Right lobe of liver (tissue), 6 donors: ENCODE measurements around the gene IGLL5. TPM values are rescaled to one million over a fixed set of nuclear protein-coding genes. Genes with fewer than 3 reads are reported as not detected.

ENCODE experiments used
- ATAC-seq, 4 donors: fragments of 200-7000 bp; cut with Tn5 transposase; one replicate each; pipeline ENCODE4 v1.9.1; 2020; ENCODE audit warnings: mild to moderate bottlenecking in 4 of 4, moderate library complexity in 4 of 4
- DNase-seq, 3 donors: peaks; one replicate each; pipeline ENCODE4 v3.0.0-alpha.2; 2020
- H3K27ac ChIP-seq, 3 donors: fragments of 200-600 bp; one replicate each; pipeline ENCODE4 v1.8.0; 2022
- H3K27me3 ChIP-seq, 2 donors: fragments of 200-600 bp; one replicate each; pipeline ENCODE4 v1.8.0; 2022
- H3K36me3 ChIP-seq, 4 donors: fragments of 200-600 bp; sonication (generic) in 1 of 4; one replicate each; pipeline versions ENCODE4 v1.5.1 to v1.8.0; 2017 to 2022; ENCODE audit warnings: control low read depth in 1 of 4
- H3K4me1 ChIP-seq, 4 donors: fragments of 200-600 bp; sonication (generic) in 1 of 4; one replicate each; pipeline versions ENCODE4 v1.5.1 to v1.8.0; 2017 to 2022; ENCODE audit warnings: control low read depth in 1 of 4
- H3K4me3 ChIP-seq, 3 donors: fragments of 200-600 bp; one replicate each; pipeline ENCODE4 v1.8.0; 2022
- H3K9me3 ChIP-seq, 4 donors: fragments of 200-600 bp; sonication (generic) in 1 of 4; one replicate each; pipeline versions ENCODE4 v1.5.1 to v1.8.0; 2017 to 2022; ENCODE audit warnings: control low read depth in 1 of 4
- POLR2A ChIP-seq: fragments of 450-650 bp; IDR thresholded peaks from one replicate; pipeline ENCODE4 v1.6.1; 2017; ENCODE audit warnings: antibody characterized with exemption, mild to moderate bottlenecking
- WGBS: methylation state at CpG from one replicate; pipeline ENCODE4 v1.1.6; 2018; ENCODE audit warnings: low coverage, low lambda C conversion rate; ENCODE audit not compliant: insufficient coverage; ENCODE audit errors: missing lambda C conversion rate; 5-methylcytosine and 5-hydroxymethylcytosine counted together
- intact Hi-C, 2 donors: fragments of 100-400 bp; cut with DNase I; formaldehyde crosslinking; loops; one replicate each; pipeline versions ENCODE4 v1.11.2 to v1.14.1; 2022
- total RNA-seq, 6 experiments: library from RNA; depleted of rRNA in 2 of 6; stranded (reverse); fragments of >200 nt in 2 of 6; fragmentation: NEBNext Ultra II Directional in 3 of 6; extraction: Animal tissue kit (Norgen Biotek cat#: 25700) in 3 of 6; gene quantifications; one replicate each; pipeline versions ENCODE4 v1.1.0 to v1.2.4, GENCODE V29; 2016 to 2023
- TF ChIP-seq, protein P1 (sequence below), 4 donors: fragments of 200-600 bp in 3 of 4; fragments of 450-650 bp in 1 of 4; IDR thresholded peaks; one replicate each; pipeline versions ENCODE4 v1.5.1 to v1.8.0; 2016 to 2022; ENCODE audit warnings: antibody characterized with exemption in 4 of 4, mild to moderate bottlenecking in 2 of 4
- donor health status: DM: no; HTN: yes; CAD: no.
- donor health status: DM: no; HTN: no; CAD: no.
- donor health status: DM: no; HTN: no; CAD: no.
- donor health status: DM: no; HTN: yes; CAD: no.
- donor health status: DM: no; HTN: yes; CAD: no.

IGLL5 gene
- total RNA-seq, 6 experiments from 2014 or later, result 1.6 to 4.1 (median 3.1) TPM

DNA sequence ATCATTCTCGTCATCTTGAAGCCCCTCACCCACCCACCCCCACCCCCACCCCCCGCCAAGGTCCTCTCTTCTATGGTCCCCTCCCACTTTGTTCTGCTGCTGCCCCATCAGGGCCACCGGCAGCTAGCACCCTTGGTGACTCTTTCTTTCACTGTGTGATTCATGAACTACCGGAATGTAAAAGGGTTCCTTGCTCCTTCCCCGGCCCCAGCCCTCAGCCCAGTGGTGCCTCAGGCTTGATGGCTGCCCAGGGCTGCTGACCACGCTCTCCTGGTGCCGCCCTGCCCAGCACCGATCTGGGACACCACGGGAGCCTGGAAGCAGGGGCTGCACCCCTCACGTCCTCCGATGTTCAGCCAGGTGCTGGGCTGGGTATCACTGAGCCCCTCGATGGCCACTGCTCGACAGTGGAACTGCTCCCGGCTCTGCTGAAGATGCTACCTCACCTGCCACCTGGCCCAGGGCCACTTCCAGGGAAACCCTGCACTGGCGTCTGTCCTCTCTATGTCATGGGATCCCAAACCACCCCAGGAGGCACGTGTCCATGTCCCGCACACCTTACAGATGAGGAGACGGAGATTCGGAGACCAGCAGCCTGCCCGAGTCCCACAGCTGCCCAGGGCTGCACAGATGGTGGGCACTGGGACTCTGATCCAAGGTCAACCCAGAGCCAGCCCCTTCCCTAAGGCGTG, 39.7 kb downstream of the IGLL5 start:
- Histone ChIP-seq H3K27ac (no peak overlapping the region), H3K9me3 (no peaks in the 10 kb centered on the region), H3K4me3 (no peak overlapping the region), H3K27me3 (no peaks in the 10 kb centered on the region), H3K36me3 (no peaks in the 10 kb centered on the region), H3K4me1 (no peaks in the 10 kb centered on the region)
- ATAC-seq (no peak), DNase-seq (no peak)
- TF ChIP-seq POLR2A, result no peak
- TF ChIP-seq, protein P1, sequence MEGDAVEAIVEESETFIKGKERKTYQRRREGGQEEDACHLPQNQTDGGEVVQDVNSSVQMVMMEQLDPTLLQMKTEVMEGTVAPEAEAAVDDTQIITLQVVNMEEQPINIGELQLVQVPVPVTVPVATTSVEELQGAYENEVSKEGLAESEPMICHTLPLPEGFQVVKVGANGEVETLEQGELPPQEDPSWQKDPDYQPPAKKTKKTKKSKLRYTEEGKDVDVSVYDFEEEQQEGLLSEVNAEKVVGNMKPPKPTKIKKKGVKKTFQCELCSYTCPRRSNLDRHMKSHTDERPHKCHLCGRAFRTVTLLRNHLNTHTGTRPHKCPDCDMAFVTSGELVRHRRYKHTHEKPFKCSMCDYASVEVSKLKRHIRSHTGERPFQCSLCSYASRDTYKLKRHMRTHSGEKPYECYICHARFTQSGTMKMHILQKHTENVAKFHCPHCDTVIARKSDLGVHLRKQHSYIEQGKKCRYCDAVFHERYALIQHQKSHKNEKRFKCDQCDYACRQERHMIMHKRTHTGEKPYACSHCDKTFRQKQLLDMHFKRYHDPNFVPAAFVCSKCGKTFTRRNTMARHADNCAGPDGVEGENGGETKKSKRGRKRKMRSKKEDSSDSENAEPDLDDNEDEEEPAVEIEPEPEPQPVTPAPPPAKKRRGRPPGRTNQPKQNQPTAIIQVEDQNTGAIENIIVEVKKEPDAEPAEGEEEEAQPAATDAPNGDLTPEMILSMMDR (IDR thresholded peaks at IDR 0.05), result no peak
- intact Hi-C loops, result no loop called here
- WGBS, result 64% methylated on average over 4 of the region's 21 CpGs

DNA sequence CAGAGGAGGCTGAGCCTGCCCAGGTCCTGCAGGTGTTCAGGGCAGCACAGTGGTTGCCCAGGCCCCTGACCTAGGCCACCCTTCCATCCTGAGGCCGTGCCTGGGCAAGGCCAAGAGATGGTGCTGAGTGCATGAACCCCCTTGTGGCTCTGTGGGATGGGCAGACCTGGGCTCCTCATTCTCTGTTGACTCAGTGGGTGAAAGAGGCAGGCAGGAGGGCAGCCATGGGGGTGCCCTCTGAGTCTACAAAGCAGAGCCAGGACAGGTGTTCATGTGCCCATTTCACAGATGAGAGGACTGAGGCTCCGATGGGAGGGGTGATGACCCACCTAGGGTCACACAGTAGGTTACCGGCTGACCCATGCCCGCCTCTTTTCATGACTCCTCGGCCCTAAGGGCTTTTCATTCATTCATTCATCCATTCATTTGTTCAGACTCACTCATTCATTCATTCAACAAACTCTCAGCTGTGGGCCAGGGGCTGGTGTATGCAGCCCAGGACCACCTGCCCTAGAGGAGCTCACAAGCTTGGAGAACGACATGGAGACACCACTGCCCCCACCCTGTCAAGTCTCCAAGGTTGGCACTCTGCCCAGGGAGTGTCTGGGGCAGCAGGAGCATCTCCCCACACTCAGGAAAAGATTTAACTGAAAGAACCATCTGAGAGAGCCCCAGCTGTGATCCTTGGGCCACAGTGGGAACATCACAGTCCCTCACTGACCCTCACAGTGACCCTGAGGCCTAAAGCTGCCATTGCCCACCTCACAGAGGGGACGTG, 40.5 kb downstream of the IGLL5 start:
- Histone ChIP-seq H3K27me3 (no peaks in the 10 kb centered on the region), H3K4me3 (no peak overlapping the region), H3K4me1 (no peaks in the 10 kb centered on the region), H3K9me3 (no peaks in the 10 kb centered on the region), H3K27ac (no peak overlapping the region), H3K36me3 (no peaks in the 10 kb centered on the region)
- DNase-seq (no peak), ATAC-seq (no peak)
- 14% methylated on average over 1 of the region's 7 CpGs for WGBS
- TF ChIP-seq, protein P1 (IDR thresholded peaks at IDR 0.05), result no peak
- no peak for TF ChIP-seq POLR2A
- intact Hi-C loops, result no loop called here

DNA sequence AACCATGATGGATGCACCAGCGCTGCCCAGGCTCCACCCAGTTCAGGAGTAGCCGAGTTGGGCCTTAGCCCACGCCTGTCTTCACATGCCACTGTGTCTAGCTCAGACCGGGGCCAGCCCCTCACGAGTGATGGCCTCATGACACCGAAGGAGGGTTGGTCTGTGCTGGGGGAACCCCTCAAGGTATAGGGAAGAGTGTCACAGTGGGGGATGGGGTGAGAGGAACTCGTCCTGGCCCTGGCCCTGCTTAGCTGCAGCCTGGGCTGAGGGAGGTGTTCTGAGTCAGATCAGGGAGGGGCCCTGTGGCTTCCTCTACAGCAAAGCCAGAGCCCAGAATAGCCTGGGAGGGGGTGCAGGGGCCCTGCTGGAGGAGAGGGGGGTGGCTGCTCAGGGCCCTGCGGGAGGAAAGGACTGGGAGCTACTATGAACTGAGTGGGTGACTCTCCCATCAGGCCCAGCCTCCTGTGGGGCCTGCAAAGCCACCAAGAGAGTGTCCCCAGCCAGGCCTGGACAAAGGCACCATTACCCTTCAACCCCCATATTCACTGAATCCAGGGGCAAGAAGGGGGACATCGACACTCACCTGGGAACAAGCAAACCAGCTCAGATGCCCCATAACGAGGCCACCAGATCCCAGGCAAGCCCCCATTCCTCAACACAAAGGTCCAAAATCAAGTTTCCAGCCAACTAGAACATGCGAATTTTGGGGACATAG, 41.2 kb downstream of the IGLL5 start:
- no peaks in the 10 kb centered on the region for H3K27me3 ChIP-seq
- H3K36me3 ChIP-seq, result no peaks in the 10 kb centered on the region
- H3K27ac ChIP-seq, result no peak overlapping the region
- ATAC-seq (peak; percentile 27 to 63 (median 44)), DNase-seq (peak in 1 of 3 donors; percentile 29)
- TF ChIP-seq POLR2A, result no peak
- TF ChIP-seq, protein P1 (IDR thresholded peaks at IDR 0.05), result no peak
- no peaks in the 10 kb centered on the region for H3K9me3 ChIP-seq
- H3K4me1 ChIP-seq, result no peaks in the 10 kb centered on the region
- H3K4me3 ChIP-seq, result no peak overlapping the region
- no CpG with 5 or more reads among the region's 11 CpGs for WGBS
- intact Hi-C loops, result no loop called here

DNA sequence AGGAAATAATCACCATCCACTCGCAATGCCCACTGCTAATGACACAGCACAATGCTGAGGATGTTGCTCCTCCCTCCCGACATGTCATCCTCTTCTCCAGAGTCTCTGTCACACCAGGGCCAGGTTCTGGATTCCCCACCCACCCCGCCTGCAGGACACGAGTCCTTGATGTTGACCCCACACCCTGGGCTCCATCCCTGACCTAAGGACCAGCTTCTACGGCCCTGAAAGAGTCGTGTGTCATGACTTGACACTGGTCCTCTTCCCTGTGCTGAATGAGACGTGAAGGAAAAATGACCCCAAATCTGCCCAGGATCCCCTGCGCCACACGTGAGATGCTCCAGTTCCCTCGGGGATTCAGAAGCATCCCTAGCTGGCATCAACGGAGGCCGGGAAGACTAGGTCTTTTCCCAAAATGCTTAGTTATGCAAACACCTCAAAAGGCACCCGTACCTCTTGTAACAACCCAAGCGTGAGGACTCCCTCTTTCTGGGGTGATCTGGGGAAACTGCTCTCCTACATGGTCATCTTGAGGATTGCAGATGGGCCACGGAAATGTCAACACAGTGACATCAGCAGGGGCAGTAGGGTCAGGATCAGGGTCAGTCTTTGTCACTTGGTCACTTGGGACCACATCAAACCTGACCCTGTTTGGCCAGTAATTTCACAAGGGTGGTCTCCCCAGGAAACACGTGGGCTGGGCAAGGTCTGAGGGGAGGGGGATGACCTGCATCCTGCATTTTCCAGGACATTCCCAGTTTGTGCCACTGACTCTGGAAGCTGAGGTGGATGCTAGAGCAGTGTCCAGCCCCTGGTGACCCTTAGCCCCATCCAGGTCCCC, 42.0 kb downstream of the IGLL5 start:
- intact Hi-C loops, result no loop called here
- TF ChIP-seq, protein P1 (IDR thresholded peaks at IDR 0.05), result no peak
- Histone ChIP-seq H3K9me3 (no peaks in the 10 kb centered on the region), H3K4me1 (no peaks in the 10 kb centered on the region), H3K36me3 (no peaks in the 10 kb centered on the region), H3K27ac (no peak overlapping the region), H3K4me3 (no peak overlapping the region), H3K27me3 (no peaks in the 10 kb centered on the region)
- no peak for ATAC-seq
- peak in 1 of 3 donors; percentile 22 for DNase-seq
- WGBS, result 61% methylated on average over 12 of the region's 16 CpGs
